ENCODE data around the gene RFX1.
A peak's percentile ranks its signal among the peaks of the same experiment; 100 is the strongest.

DNA sequence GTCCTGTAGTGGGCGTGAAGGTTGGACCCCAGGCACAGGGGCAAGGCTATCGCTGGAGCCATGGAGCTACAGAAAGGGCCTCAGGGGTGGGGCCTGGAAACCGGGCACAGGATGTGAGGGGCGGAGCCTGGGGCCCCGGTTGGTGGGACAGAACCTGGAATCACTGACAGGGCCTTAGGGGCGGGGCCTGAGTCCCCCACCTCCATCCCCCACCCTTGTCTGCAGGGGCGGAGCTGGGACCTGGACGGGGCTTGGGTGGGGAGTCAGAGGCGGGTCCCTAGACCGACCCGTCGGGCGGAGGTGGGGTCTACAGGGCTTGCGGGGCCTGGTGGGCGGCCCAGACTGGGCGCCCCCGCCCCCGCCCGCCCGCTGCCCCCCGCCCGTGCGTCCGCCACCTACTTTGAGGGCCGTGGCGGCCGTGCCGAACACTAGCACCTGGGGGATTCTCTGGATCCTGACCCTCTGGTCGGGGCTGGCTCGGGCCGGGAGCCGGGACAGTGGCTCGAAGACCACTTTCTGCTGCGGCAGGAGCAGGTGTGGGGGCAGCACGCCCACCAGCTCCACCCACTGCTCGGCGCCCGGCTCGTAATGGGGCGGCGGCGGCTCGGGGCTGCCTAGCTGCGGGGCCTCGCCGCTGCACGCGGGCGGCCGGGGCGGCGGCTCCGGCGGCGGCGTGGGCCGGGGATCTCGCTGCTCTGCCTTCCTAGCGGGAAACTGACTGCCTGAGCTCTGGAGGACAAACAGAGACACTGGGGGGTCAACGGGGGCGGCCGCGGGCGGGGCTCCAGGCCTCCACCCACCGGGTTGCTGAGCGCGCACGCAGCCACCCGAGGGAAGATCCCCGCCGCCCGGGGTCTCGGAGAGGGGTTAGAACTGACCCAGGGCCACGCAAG lies 27.5 kb downstream of the RFX1 start:
- TF ChIP-seq, protein P1, sequence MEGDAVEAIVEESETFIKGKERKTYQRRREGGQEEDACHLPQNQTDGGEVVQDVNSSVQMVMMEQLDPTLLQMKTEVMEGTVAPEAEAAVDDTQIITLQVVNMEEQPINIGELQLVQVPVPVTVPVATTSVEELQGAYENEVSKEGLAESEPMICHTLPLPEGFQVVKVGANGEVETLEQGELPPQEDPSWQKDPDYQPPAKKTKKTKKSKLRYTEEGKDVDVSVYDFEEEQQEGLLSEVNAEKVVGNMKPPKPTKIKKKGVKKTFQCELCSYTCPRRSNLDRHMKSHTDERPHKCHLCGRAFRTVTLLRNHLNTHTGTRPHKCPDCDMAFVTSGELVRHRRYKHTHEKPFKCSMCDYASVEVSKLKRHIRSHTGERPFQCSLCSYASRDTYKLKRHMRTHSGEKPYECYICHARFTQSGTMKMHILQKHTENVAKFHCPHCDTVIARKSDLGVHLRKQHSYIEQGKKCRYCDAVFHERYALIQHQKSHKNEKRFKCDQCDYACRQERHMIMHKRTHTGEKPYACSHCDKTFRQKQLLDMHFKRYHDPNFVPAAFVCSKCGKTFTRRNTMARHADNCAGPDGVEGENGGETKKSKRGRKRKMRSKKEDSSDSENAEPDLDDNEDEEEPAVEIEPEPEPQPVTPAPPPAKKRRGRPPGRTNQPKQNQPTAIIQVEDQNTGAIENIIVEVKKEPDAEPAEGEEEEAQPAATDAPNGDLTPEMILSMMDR (IDR thresholded peaks at IDR 0.05), result no peak
- TF ChIP-seq POLR2AphosphoS5 (IDR thresholded peaks at IDR 0.05) (peak; percentile 30 to 70), EP300 (IDR thresholded peaks at IDR 0.05) (no peak), POLR2A (IDR thresholded peaks at IDR 0.05; ENCODE audit: low read depth) (no peak)

Data from esophagus muscularis mucosa (tissue), 4 donors.